ENCODE measurements around the gene SUPT20HL2. TPM values are rescaled to one million over a fixed set of nuclear protein-coding genes. Genes with fewer than 3 reads are reported as not detected.

Gene SUPT20HL2
- total RNA-seq, 4 donors from 2014 or later = not detected

- no peak for TF ChIP-seq POLR2A (IDR thresholded peaks at IDR 0.05)
- TF ChIP-seq, protein P1, sequence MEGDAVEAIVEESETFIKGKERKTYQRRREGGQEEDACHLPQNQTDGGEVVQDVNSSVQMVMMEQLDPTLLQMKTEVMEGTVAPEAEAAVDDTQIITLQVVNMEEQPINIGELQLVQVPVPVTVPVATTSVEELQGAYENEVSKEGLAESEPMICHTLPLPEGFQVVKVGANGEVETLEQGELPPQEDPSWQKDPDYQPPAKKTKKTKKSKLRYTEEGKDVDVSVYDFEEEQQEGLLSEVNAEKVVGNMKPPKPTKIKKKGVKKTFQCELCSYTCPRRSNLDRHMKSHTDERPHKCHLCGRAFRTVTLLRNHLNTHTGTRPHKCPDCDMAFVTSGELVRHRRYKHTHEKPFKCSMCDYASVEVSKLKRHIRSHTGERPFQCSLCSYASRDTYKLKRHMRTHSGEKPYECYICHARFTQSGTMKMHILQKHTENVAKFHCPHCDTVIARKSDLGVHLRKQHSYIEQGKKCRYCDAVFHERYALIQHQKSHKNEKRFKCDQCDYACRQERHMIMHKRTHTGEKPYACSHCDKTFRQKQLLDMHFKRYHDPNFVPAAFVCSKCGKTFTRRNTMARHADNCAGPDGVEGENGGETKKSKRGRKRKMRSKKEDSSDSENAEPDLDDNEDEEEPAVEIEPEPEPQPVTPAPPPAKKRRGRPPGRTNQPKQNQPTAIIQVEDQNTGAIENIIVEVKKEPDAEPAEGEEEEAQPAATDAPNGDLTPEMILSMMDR (IDR thresholded peaks at IDR 0.05) = no peak
- H3K4me3 ChIP-seq (ENCODE audit: low read depth, poor library complexity, severe bottlenecking) = no peak overlapping the region
- DNase-seq (ENCODE audit: low spot score in 2 of 2) = peak in 1 of 2 donors; percentile 18
- intact Hi-C loops (cut with DNase I; ENCODE audit: low total_unique reads) = no loop called here
Observed at GRCh38 chrX:24271262-24271661, 42.6 kb downstream of the SUPT20HL2 start.

GRCh38 chrX:24268786-24269185, 45.1 kb downstream of the SUPT20HL2 start:
- intact Hi-C loops (cut with DNase I; ENCODE audit: low total_unique reads) = no loop called here
- TF ChIP-seq, protein P1 (IDR thresholded peaks at IDR 0.05) = no peak
- no peak for TF ChIP-seq POLR2A (IDR thresholded peaks at IDR 0.05)
- WGBS, 2 donors = 89 to 91% methylated on average over 5 of the region's 5 CpGs
- no peak for DNase-seq (ENCODE audit: low spot score in 2 of 2)
- H3K4me3 ChIP-seq (ENCODE audit: low read depth, poor library complexity, severe bottlenecking) = no peak overlapping the region

GRCh38 chrX:24266996-24267395, 46.9 kb downstream of the SUPT20HL2 start:
- no peak for TF ChIP-seq POLR2A (IDR thresholded peaks at IDR 0.05)
- TF ChIP-seq, protein P1 (IDR thresholded peaks at IDR 0.05) = no peak
- H3K4me3 ChIP-seq (ENCODE audit: low read depth, poor library complexity, severe bottlenecking) = no peak overlapping the region
- 68 to 82% methylated on average over 4 of the region's 4 CpGs for WGBS, 2 donors
- DNase-seq (ENCODE audit: low spot score in 2 of 2) = no peak
- intact Hi-C loops (cut with DNase I; ENCODE audit: low total_unique reads) = no loop called here

DNA sequence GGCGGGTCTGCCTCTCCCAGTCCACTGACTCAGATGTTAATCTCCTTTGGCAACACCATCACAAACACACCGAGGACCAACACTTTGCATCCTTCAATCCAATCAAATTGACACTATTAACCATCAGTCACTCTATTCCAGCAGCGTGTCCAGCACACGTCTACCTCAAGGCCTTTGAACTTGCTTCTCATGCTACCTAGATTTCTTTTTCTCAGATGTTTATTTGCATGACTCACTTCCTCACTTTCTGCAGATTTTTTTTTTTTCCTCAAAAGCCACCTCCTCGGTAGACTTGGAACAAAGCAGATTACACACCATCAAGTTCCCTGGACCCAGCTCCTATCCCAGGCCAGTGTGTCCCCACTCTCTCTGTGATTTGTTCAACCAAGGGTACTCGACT, 49.5 kb downstream of the SUPT20HL2 start:
- intact Hi-C loops (cut with DNase I; ENCODE audit: low total_unique reads) = no loop called here
- WGBS, 2 donors = 68 to 87% methylated on average over 6 of the region's 6 CpGs
- H3K4me3 ChIP-seq (ENCODE audit: low read depth, poor library complexity, severe bottlenecking) = no peak overlapping the region
- DNase-seq (ENCODE audit: low spot score in 2 of 2) = no peak
- TF ChIP-seq, protein P1 (IDR thresholded peaks at IDR 0.05) = no peak
- no peak for TF ChIP-seq POLR2A (IDR thresholded peaks at IDR 0.05)

DNA sequence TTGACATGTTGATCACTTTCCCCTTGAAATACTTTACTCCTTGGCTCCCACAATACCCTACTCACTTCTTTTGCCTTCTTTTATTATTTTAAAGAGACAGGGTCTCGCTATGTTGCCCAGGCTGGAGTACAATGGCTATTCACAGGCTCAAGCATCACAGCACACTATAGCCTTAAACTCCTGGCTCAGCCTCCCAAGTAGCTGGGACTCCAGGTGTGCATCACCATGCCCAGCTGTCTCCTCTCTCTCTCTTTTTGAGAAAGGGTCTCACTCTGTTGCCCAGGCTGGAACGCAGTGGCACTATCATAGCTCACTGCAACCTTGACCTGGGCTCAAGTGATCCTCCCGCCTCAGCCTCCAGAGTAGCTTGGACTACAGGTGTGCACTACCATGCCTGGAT, 51.6 kb downstream of the SUPT20HL2 start:
- intact Hi-C loops (cut with DNase I; ENCODE audit: low total_unique reads) = no loop called here
- H3K4me3 ChIP-seq (ENCODE audit: low read depth, poor library complexity, severe bottlenecking) = no peak overlapping the region
- no peak for TF ChIP-seq POLR2A (IDR thresholded peaks at IDR 0.05)
- TF ChIP-seq, protein P1 (IDR thresholded peaks at IDR 0.05) = no peak
- 84 to 92% methylated on average over 1 to 3 of the region's 3 CpGs for WGBS, 2 donors
- DNase-seq (ENCODE audit: low spot score in 2 of 2) = peak in 1 of 2 donors; percentile 49

Other genes starting within 250 kb of the SUPT20HL2 start
- gene ZFX, start 164.3 kb downstream of the SUPT20HL2 start, total RNA-seq = 10 to 100 TPM; 29.0 to 63.4 (median 37.8) TPM
- gene SUPT20HL1, start 46.6 kb upstream of the SUPT20HL2 start, total RNA-seq = not detected
- 10 to 100 TPM; 16.7 to 62.4 (median 40.1) TPM for gene PDK3, start 151.2 kb upstream of the SUPT20HL2 start, total RNA-seq